ENCODE data around the gene MYO15B.

MYO15B gene

GRCh38 chr17:75623386-75623785 lies 35.8 kb downstream of the MYO15B start:
- TF ChIP-seq CTCF (IDR thresholded peaks at IDR 0.05), result no peak

GRCh38 chr17:75624021-75624420 lies 36.4 kb downstream of the MYO15B start:
- TF ChIP-seq CTCF (IDR thresholded peaks at IDR 0.05), result no peak

GRCh38 chr17:75624714-75625345 lies 37.2 kb downstream of the MYO15B start:
- no peak for TF ChIP-seq CTCF (IDR thresholded peaks at IDR 0.05)

GRCh38 chr17:75625813-75626486 lies 38.4 kb downstream of the MYO15B start:
- peak; percentile 74 for TF ChIP-seq CTCF (IDR thresholded peaks at IDR 0.05)

GRCh38 chr17:75626496-75627038 lies 39.0 kb downstream of the MYO15B start:
- no peak for TF ChIP-seq CTCF (IDR thresholded peaks at IDR 0.05)

- no peak for TF ChIP-seq CTCF (IDR thresholded peaks at IDR 0.05)
Observed at GRCh38 chr17:75627094-75627493, 39.5 kb downstream of the MYO15B start.

GRCh38 chr17:75628425-75628824 lies 40.8 kb downstream of the MYO15B start:
- no peak for TF ChIP-seq CTCF (IDR thresholded peaks at IDR 0.05)

All from LNCAP (cell line).